H1 (cell line): ENCODE measurements around the gene ARHGAP28.

Source experiments
- EGR1 ChIP-seq: IDR thresholded peaks from 2 replicates; pipeline ENCODE4 v1.6.1; 2011; ENCODE audit warnings: low read depth, low read length, borderline replicate concordance
- EP300 ChIP-seq, 2 experiments: IDR thresholded peaks; 1 replicate in 1 of 2; 2 replicates in 1 of 2; pipeline ENCODE4 v1.6.1; 2011 to 2012; ENCODE audit warnings: low read depth in 2 of 2, low read length in 2 of 2, mild to moderate bottlenecking in 2 of 2, borderline replicate concordance in 1 of 2, inconsistent platforms in 1 of 2, moderate library complexity in 1 of 2
- EZH2 ChIP-seq: fragments of 200-600 bp; sonication (generic); IDR thresholded peaks from 2 replicates; pipeline ENCODE4 v1.7.1; 2012; ENCODE audit warnings: low read depth, mild to moderate bottlenecking, moderate library complexity, low read length, inconsistent platforms; ENCODE audit not compliant: severe bottlenecking
- GABPA ChIP-seq: IDR thresholded peaks from 2 replicates; pipeline ENCODE4 v1.6.1; 2011; ENCODE audit warnings: mild to moderate bottlenecking, low read length, moderate library complexity, borderline replicate concordance; ENCODE audit not compliant: insufficient read depth
- GTF2F1 ChIP-seq: IDR thresholded peaks from 2 replicates; pipeline ENCODE4 v1.6.1; 2012; ENCODE audit warnings: low read depth, low read length, improper control_type of control experiment, borderline replicate concordance
- KDM1A ChIP-seq: fragments of 200-600, 300-600 bp; sonication (generic); IDR thresholded peaks from 2 replicates; pipeline ENCODE4 v1.7.1; 2016; ENCODE audit warnings: mild to moderate bottlenecking, low read length, borderline replicate concordance
- POLR2A ChIP-seq, 2 experiments: IDR thresholded peaks; 1 replicate in 1 of 2; 2 replicates in 1 of 2; pipeline ENCODE4 v1.6.1; 2011; ENCODE audit warnings: low read depth in 2 of 2, low read length in 2 of 2, mild to moderate bottlenecking in 2 of 2; ENCODE audit errors: control extremely low read depth in 1 of 2
- POLR2AphosphoS5 ChIP-seq: IDR thresholded peaks from 2 replicates; pipeline ENCODE4 v1.6.1; 2011; ENCODE audit warnings: low read depth, low read length
- SP1 ChIP-seq: IDR thresholded peaks from 2 replicates; pipeline ENCODE4 v1.6.1; 2011; ENCODE audit warnings: low read depth, low read length
- YY1 ChIP-seq: IDR thresholded peaks from 2 replicates; pipeline ENCODE4 v1.6.1; 2011; ENCODE audit warnings: low read depth, mild to moderate bottlenecking, low read length
- ZNF274 ChIP-seq: IDR thresholded peaks from 2 replicates; pipeline ENCODE4 v1.7.0; 2012; ENCODE audit warnings: low read length, borderline replicate concordance; ENCODE audit errors: extremely low read depth
- TF ChIP-seq, protein P1 (sequence below): IDR thresholded peaks from 2 replicates; pipeline ENCODE4 v1.6.1; 2011; ENCODE audit warnings: low read depth, mild to moderate bottlenecking, low read length; ENCODE audit not compliant: insufficient read depth
- TF ChIP-seq, protein P2 (sequence below), 3 experiments: IDR thresholded peaks; 1 replicate in 2 of 3; 2 replicates in 1 of 3; pipeline versions ENCODE4 v1.5.1 to v1.6.1; 2011; ENCODE audit warnings: low read length in 3 of 3, mild to moderate bottlenecking in 3 of 3, inconsistent platforms in 2 of 3, low read depth in 1 of 3, moderate library complexity in 1 of 3; ENCODE audit not compliant: insufficient read depth in 1 of 3; ENCODE audit errors: control extremely low read depth in 1 of 3

DNA sequence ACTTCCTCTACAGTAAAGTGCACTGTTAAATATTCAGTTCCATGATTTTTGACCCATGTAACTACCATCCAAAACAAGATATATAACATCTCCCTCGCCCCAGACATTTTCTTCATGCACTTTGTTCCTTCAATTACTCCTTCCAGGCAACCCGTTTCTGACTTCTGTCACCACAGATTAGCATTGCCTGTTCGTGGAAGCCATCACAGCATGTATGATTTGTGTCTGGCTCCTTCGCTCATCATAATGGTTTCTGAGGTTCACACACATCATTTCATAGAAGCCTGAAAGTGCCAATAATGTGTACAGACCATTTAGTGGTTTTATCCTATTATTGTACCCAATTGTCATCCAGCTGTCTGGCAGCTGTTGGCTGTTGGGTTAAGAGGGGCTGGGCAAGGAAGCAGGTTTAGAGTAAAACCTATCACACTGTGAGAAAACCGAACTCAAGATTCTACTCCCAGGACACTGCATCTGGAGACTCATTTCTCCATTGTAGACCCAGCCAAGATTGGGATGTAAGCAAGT lies 16.1 kb downstream of the ARHGAP28 start:
- TF ChIP-seq ZNF274 (no peak), YY1 (no peak), GABPA (no peak), EP300 (IDR thresholded peaks at IDR 0.05; ENCODE audit: borderline replicate concordance in 1 of 2, low read depth in 2 of 2, low read length in 2 of 2) (no peak), POLR2A (IDR thresholded peaks at IDR 0.05; ENCODE audit: control extremely low read depth in 1 of 2, low read depth in 2 of 2, low read length in 2 of 2) (no peak), SP1 (no peak), POLR2AphosphoS5 (no peak), KDM1A (no peak), GTF2F1 (no peak), EGR1 (no peak), EZH2 (no peak)
- TF ChIP-seq, protein P1, sequence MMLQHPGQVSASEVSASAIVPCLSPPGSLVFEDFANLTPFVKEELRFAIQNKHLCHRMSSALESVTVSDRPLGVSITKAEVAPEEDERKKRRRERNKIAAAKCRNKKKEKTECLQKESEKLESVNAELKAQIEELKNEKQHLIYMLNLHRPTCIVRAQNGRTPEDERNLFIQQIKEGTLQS, result no peak
- TF ChIP-seq, protein P2, sequence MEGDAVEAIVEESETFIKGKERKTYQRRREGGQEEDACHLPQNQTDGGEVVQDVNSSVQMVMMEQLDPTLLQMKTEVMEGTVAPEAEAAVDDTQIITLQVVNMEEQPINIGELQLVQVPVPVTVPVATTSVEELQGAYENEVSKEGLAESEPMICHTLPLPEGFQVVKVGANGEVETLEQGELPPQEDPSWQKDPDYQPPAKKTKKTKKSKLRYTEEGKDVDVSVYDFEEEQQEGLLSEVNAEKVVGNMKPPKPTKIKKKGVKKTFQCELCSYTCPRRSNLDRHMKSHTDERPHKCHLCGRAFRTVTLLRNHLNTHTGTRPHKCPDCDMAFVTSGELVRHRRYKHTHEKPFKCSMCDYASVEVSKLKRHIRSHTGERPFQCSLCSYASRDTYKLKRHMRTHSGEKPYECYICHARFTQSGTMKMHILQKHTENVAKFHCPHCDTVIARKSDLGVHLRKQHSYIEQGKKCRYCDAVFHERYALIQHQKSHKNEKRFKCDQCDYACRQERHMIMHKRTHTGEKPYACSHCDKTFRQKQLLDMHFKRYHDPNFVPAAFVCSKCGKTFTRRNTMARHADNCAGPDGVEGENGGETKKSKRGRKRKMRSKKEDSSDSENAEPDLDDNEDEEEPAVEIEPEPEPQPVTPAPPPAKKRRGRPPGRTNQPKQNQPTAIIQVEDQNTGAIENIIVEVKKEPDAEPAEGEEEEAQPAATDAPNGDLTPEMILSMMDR (IDR thresholded peaks at IDR 0.05; ENCODE audit: control extremely low read depth in 1 of 3, insufficient read depth in 1 of 3, low read depth in 1 of 3, low read length in 3 of 3), result no peak
